GM19324 (cell line): Measurements from ENCODE around the gene CABLES1.
"Not testable (repeated sequence)": the region's sequence is repeated elsewhere in the genome, so short reads cannot be mapped to it uniquely, and the experiment has no call there.

Experiments
- ATAC-seq: cut with Tn5 transposase; IDR thresholded peaks from one replicate; pipeline ENCODE4 v1.9.1; 2021; ENCODE audit warnings: mild to moderate bottlenecking, moderate library complexity; ENCODE audit not compliant: unreplicated experiment, low FRiP score

Gene CABLES1

GRCh38 chr18:23134780-23135549 lies at the start of gene CABLES1:
CABLES1 (plus strand) TSS chr18:23135485; CDS start chr18:23135763, 278 bp downstream.
- peak; percentile 13 for ATAC-seq

GRCh38 chr18:23087352-23087751 lies 47.9 kb upstream of the CABLES1 start:
- no peak for ATAC-seq

DNA sequence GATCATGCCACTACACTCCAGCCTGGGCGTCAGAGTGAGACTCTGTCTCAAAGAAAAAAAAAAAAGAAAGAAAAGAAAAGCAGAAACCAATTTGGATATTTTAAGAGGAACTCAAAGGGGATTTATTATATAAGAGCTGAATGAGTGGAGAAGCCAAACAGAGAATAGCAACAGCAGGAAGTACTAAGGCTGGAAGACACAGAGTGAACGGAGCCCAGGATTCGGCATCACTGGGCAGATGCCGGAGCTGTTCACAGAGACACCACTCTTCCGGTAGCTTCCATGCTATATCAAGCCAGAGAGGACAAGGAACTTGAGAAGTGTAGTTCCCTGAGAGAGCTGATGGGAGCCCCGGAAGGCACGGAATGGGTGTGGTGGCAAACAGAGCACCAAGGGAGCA lies 47.0 kb upstream of the CABLES1 start:
- no peak for ATAC-seq

DNA sequence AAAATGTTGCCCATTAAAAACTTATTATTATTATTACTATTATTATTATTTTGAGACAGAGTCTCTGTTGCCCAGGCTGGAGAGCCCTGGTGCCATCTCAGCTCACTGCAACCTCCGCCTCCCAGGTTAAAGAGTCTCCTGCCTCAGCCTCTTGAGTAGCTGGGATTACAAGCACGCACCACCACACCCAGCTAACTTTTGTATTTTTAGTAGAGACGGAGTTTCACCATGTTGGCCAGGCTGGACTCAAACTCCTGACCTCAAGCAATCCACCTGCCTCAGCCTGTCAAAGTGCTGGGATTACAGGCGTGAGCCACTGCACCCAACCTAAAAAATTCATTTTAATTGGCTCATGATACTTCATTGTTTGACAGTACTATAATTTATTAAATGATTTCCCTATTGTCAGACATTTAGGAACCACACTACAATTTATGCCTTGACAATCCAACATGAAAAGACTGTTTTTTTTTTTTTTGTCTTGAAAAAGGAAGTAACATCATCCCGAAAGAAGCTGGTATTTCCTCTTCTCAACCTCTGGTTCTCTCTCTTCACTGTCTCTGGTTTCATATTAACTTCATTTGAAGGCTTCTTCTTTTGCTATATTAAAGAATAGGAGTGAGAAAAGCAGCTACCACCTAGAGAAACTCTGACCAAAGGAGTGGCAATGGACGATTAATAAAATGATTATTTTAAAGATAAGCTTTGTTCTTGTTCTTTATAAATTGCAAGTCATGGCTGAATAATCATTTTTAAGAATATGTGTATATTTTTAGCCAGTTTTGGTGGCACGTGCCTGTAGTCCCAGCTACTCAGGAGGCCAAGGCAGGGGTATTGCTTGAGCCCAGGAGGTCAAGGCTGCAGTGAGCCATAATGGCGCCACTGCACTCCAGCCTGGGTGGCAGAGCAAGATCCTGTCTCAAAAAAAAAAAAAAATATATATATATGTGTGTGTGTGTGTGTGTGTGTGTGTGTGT lies 44.0 kb upstream of the CABLES1 start:
- not testable (repeated sequence) for ATAC-seq

- ATAC-seq, result no peak
Observed at GRCh38 chr18:23092121-23092520, 43.2 kb upstream of the CABLES1 start.

GRCh38 chr18:23093130-23093529 lies 42.2 kb upstream of the CABLES1 start:
- ATAC-seq, result not testable (repeated sequence)

DNA sequence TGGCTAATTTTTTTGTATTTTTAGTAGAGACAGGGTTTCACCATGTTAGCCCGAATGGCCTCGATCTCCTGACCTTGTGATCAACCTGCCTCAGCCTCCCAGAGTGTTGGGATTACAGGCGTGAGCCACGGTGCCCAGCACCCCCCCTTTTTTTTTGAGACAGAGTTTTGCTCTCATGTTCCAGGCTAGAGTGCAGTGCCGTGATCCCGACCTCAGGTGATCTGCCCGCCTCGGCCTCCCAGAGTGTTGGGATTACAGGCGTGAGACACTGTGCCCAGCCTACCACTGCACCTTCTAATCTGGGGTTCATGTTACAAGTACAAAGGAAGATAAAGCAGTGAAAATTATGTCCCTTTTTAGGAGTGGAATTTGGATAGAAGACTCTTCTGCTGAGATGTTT lies 41.5 kb upstream of the CABLES1 start:
- ATAC-seq, result no peak

- ATAC-seq, result no peak
Observed at GRCh38 chr18:23094411-23095190, 40.7 kb upstream of the CABLES1 start.

DNA sequence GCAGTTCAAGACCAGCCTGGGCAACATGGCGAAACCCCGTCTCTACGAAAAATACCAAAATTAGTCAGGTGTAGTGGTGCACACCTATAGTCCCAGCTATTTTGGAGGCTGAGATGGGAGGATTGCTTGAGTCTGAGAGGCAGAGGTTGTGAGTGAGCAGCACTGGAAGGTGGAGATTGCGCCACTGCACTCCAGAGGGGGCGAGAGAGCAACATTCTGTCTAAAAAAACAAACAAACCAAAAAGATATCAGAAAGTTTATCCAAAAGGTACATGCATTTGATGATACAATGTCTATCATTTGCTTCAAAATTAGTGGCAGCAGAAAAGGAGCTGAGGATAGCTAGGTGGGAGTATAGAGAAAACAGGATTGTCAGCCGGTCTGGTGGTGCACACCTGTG lies 39.8 kb upstream of the CABLES1 start:
- ATAC-seq, result no peak

DNA sequence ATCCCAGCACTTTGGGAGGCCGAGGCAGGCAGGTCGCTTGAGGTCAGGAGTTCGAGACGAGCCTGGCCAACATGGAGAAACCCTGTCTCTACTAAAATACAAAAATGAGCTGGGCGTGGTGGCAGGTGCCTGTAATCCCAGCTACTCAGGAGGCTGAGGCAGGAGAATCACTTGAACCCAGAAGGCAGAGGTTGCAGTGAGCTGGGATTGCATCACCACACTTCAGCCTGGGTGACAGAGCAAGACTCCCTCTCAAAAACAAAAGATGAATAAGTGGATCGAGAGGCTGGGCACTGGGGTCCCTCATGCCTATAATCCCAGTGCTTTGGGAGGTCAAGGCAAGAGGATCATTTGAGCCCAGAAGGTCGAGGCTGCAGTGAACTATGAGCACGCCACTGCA lies 38.3 kb upstream of the CABLES1 start:
- ATAC-seq, result not testable (repeated sequence)

DNA sequence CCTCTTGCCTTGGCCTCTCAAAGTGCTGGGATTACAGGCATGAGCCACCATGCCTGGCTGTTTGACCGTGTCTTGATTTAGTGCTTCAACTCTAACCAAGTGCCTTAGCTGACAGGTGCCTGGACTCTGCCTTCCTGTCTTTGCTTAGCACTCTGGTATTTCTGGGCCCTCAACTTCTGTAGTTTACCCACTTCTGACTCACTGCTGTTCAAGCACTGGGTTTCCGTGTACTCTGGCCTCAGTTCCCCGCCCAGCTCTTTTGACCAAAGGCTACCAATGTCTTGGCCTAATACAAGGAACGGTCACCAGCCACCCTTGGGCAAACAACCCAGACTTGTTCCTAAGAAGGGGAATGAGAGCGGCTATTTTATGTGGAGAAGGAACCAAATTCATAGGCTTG lies 35.7 kb upstream of the CABLES1 start:
- ATAC-seq, result no peak

DNA sequence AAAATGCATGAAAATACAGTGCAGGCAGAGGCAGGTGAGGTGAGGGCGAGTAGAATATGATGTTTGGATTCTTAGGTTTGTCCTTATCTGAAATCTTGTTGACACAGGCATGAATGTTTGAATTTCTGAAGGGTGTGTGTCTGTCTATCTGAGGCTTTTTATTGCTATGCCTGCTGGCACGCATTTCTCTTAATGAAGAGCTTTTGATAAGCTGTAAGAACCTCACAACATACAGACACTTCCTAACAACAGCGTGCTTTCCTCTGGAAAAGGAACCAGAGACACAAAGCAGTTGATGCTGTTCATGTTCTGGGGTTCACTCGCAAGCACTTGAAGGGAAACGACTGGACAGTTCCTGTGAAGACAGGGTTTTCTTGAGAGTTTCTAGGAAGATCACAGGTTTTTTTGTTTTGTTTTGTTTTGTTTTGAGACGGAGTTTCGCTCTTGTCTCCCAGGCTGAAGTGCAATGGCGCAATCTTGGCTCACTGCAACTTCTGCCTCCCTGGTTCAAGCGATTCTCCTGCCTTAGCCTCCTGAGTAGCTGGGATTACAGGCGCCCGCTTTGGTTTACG lies 33.3 kb upstream of the CABLES1 start:
- ATAC-seq, result no peak

- ATAC-seq, result no peak
Observed at GRCh38 chr18:23102493-23103261, 32.6 kb upstream of the CABLES1 start.

DNA sequence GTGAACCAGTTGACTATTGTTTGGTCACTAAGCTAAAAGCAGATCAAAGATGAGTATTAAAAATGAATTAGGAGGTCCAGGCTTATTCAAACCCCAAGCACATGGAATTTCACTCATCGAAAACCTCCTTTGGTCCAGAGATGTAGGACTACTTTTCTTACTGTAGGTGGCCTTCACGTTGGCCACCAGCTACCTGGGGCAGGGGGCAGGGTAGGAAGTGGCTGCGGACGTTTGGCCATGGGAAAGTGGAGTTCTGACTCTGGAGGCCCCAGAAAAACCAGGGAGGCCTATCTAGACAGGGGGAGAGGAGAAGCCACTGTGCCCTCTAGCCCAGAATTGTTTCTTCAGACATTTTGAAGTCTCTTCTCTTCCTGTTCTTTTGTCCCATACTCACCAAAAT lies 31.8 kb upstream of the CABLES1 start:
- no peak for ATAC-seq

DNA sequence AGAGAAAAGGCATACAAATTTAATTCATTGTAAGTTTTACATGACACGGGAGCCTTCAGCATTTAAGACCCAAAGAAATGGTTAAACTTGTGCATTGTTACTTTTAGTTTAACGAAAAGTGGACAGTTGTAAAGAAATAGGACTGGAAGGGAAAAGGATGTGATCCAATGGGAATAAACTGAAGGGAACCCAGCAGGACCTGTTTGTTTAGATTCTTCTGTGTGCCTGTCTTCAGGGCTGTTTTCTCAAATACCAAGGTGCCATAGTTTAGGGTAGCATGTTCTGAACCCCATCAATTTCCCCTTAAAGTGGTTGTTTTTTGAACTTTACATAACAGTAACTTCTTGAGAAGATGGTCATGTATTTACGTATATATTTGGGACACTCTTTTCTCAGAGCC lies 30.3 kb upstream of the CABLES1 start:
- no peak for ATAC-seq

DNA sequence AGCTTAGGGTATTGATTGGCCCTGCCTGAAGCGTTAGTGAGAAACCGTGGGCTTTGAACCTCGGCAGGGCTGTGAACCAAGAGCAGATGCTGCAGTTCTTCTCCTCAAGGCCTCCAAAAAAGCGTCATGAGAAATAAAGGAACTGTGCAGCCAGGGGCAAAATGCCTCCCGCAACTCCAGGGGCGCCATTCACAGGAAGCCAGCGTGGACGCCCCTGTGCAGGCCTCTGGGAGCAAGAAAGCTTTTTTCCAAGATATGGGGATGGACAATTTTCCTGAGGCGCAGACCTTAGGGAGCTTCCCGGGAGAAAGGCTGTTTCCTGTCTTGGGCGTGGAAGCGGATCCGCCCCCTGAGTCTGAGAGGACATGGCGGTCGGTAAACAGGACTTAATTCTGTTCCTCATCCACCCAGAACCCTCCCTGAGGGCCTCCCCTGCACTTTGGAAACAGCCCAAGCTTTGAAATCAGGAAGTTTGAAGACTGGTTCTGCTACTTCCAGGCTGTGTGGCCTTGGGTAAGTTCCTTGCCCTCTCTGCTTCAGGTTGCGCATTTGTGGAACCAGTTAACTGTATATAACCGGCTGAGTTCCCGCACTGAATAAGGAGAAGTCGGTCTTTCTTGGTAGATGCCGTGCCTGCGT lies 29.6 kb upstream of the CABLES1 start:
- ATAC-seq, result no peak

DNA sequence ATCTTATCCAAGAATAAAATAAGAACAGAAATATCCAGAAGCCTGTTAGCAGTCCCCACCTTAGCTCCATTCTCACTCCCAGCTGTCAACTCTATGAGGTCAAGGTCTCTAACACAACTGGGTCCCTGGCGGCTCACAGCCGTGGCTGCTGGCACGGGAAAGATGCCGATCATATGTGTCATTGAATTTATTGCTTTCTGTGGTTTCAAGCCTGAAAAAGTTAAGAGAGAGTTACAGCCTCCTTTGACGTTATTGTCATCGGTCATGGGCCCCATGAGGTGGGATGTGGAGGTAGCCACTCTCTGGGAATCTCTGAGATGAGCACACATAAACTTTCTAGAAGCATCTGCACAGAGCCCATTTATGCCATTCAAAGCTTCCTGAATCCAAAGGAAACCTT lies 28.7 kb upstream of the CABLES1 start:
- no peak for ATAC-seq

GRCh38 chr18:23107718-23108117 lies 27.6 kb upstream of the CABLES1 start:
- ATAC-seq, result no peak

DNA sequence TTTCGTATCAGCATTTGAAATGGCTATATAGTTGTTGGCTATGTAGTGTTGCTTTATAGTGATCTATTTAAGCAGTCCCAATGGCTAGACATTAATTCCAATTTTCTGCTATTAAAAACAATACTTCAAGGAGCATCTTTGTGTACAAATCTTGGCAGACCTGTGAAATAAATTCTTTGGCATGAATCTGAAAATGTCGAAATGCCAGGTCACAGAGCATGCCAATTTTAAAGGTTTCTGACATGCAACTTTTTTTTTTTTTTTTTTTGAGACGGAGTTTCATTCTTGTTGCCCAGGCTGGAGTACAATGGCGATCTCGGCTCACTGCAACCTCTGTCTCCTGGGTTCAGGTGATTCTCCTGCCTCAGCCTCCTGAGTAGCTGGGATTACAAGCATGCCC lies 26.8 kb upstream of the CABLES1 start:
- ATAC-seq, result no peak
